Right lobe of liver (tissue), 6 donors: ENCODE results near the gene ITGB1BP2. TPM values are rescaled to one million over a fixed set of nuclear protein-coding genes. Genes with fewer than 3 reads are reported as not detected.
A peak's percentile ranks its signal among the peaks of the same experiment; 100 is the strongest.
"Not testable (repeated sequence)": the region's sequence is repeated elsewhere in the genome, so short reads cannot be mapped to it uniquely, and the experiment has no call there.

ENCODE experiments used
- ATAC-seq, 4 donors: fragments of 200-7000 bp; cut with Tn5 transposase; one replicate each; pipeline ENCODE4 v1.9.1; 2020; ENCODE audit warnings: mild to moderate bottlenecking in 4 of 4, moderate library complexity in 4 of 4
- DNase-seq, 3 donors: peaks; one replicate each; pipeline ENCODE4 v3.0.0-alpha.2; 2020
- H3K27ac ChIP-seq, 3 donors: fragments of 200-600 bp; one replicate each; pipeline ENCODE4 v1.8.0; 2022
- H3K27me3 ChIP-seq, 2 donors: fragments of 200-600 bp; one replicate each; pipeline ENCODE4 v1.8.0; 2022
- H3K36me3 ChIP-seq, 4 donors: fragments of 200-600 bp; sonication (generic) in 1 of 4; one replicate each; pipeline versions ENCODE4 v1.5.1 to v1.8.0; 2017 to 2022; ENCODE audit warnings: control low read depth in 1 of 4
- H3K4me1 ChIP-seq, 4 donors: fragments of 200-600 bp; sonication (generic) in 1 of 4; one replicate each; pipeline versions ENCODE4 v1.5.1 to v1.8.0; 2017 to 2022; ENCODE audit warnings: control low read depth in 1 of 4
- H3K4me3 ChIP-seq, 3 donors: fragments of 200-600 bp; one replicate each; pipeline ENCODE4 v1.8.0; 2022
- H3K9me3 ChIP-seq, 4 donors: fragments of 200-600 bp; sonication (generic) in 1 of 4; one replicate each; pipeline versions ENCODE4 v1.5.1 to v1.8.0; 2017 to 2022; ENCODE audit warnings: control low read depth in 1 of 4
- CTCF ChIP-seq, 4 donors: fragments of 200-600 bp in 3 of 4; fragments of 450-650 bp in 1 of 4; IDR thresholded peaks; one replicate each; pipeline versions ENCODE4 v1.5.1 to v1.8.0; 2016 to 2022; ENCODE audit warnings: antibody characterized with exemption in 4 of 4, mild to moderate bottlenecking in 2 of 4
- POLR2A ChIP-seq: fragments of 450-650 bp; IDR thresholded peaks from one replicate; pipeline ENCODE4 v1.6.1; 2017; ENCODE audit warnings: antibody characterized with exemption, mild to moderate bottlenecking
- WGBS: methylation state at CpG from one replicate; pipeline ENCODE4 v1.1.6; 2018; ENCODE audit warnings: low coverage, low lambda C conversion rate; ENCODE audit not compliant: insufficient coverage; ENCODE audit errors: missing lambda C conversion rate; 5-methylcytosine and 5-hydroxymethylcytosine counted together
- intact Hi-C, 2 donors: fragments of 100-400 bp; cut with DNase I; formaldehyde crosslinking; loops; one replicate each; pipeline versions ENCODE4 v1.11.2 to v1.14.1; 2022
- total RNA-seq, 6 experiments: library from RNA; depleted of rRNA in 2 of 6; stranded (reverse); fragments of >200 nt in 2 of 6; fragmentation: NEBNext Ultra II Directional in 3 of 6; extraction: Animal tissue kit (Norgen Biotek cat#: 25700) in 3 of 6; gene quantifications; one replicate each; pipeline versions ENCODE4 v1.1.0 to v1.2.4, GENCODE V29; 2016 to 2023
- donor health status: DM: no; HTN: yes; CAD: no.
- donor health status: DM: no; HTN: no; CAD: no.
- donor health status: DM: no; HTN: no; CAD: no.
- donor health status: DM: no; HTN: yes; CAD: no.
- donor health status: DM: no; HTN: yes; CAD: no.

Gene ITGB1BP2
- total RNA-seq, 6 experiments from 2014 or later = 0.31 to 0.92 (median 0.66) TPM

- peaks cover 0 to 10% (median 2%) of the 10 kb centered on the region in 4 donors for H3K9me3 ChIP-seq
These were observed 20.2 kb downstream of the ITGB1BP2 start for GRCh38 chrX:71321731-71322130.

GRCh38 chrX:71324452-71324851 lies 22.9 kb downstream of the ITGB1BP2 start:
- 89% methylated on average over 9 of the region's 11 CpGs for WGBS
- ATAC-seq = not testable (repeated sequence)

More at GRCh38 chrX:71321731-71322130, 20.2 kb downstream of the ITGB1BP2 start:
- H3K4me1 ChIP-seq = no peaks in the 10 kb centered on the region
- H3K27ac ChIP-seq = no peak overlapping the region
- TF ChIP-seq CTCF (IDR thresholded peaks at IDR 0.05) (no peak), POLR2A (no peak)
- DNase-seq (no peak), ATAC-seq (no peak)
- intact Hi-C loops = no loop called here
- no peaks in the 10 kb centered on the region for H3K27me3 ChIP-seq
- WGBS = 73% methylated on average over 1 of the region's 1 CpG
- H3K4me3 ChIP-seq = no peak overlapping the region
- no peaks in the 10 kb centered on the region for H3K36me3 ChIP-seq

GRCh38 chrX:71326394-71326793 lies 24.8 kb downstream of the ITGB1BP2 start:
- no peak overlapping the region for H3K4me3 ChIP-seq
- DNase-seq = no peak
- TF ChIP-seq CTCF (IDR thresholded peaks at IDR 0.05) (no peak), POLR2A (no peak)
- no peak overlapping the region for H3K27ac ChIP-seq
- intact Hi-C loops = no loop called here
- H3K27me3 ChIP-seq = no peaks in the 10 kb centered on the region
- no peaks in the 10 kb centered on the region for H3K4me1 ChIP-seq
- no peaks in the 10 kb centered on the region for H3K36me3 ChIP-seq
- H3K9me3 ChIP-seq = peaks cover 0 to 10% (median 2%) of the 10 kb centered on the region in 4 donors
- WGBS = 84% methylated on average over 3 of the region's 3 CpGs
- no peak for ATAC-seq

More at GRCh38 chrX:71324452-71324851, 22.9 kb downstream of the ITGB1BP2 start:
- DNase-seq, H3K36me3 ChIP-seq, H3K4me3 ChIP-seq, H3K27ac ChIP-seq, intact Hi-C loops, H3K27me3 ChIP-seq, H3K4me1 ChIP-seq: not testable (repeated sequence)
- peaks cover 0 to 10% (median 2%) of the 10 kb centered on the region in 4 donors for H3K9me3 ChIP-seq

- H3K36me3 ChIP-seq, H3K27me3 ChIP-seq, H3K4me3 ChIP-seq, H3K27ac ChIP-seq, intact Hi-C loops, H3K4me1 ChIP-seq, DNase-seq, ATAC-seq, H3K9me3 ChIP-seq: not testable (repeated sequence)
- 29% methylated on average over 2 of the region's 5 CpGs for WGBS
These were observed 47.7 kb downstream of the ITGB1BP2 start for GRCh38 chrX:71349151-71349665.

GRCh38 chrX:71349867-71350266 lies 48.3 kb downstream of the ITGB1BP2 start:
- H3K27me3 ChIP-seq, H3K9me3 ChIP-seq, H3K4me3 ChIP-seq, intact Hi-C loops, H3K4me1 ChIP-seq, DNase-seq, H3K27ac ChIP-seq, H3K36me3 ChIP-seq: not testable (repeated sequence)
- 0% methylated on average over 1 of the region's 6 CpGs for WGBS
- peak; percentile 35 to 70 (median 56) for ATAC-seq
- peak in 3 of 4 donors; percentile 6 to 11 (median 6) for TF ChIP-seq CTCF (IDR thresholded peaks at IDR 0.05)

GRCh38 chrX:71352439-71352838 lies 50.9 kb downstream of the ITGB1BP2 start:
- H3K36me3 ChIP-seq, intact Hi-C loops, H3K27me3 ChIP-seq, DNase-seq, H3K4me1 ChIP-seq, H3K9me3 ChIP-seq, H3K4me3 ChIP-seq, H3K27ac ChIP-seq: not testable (repeated sequence)
- WGBS = 55% methylated on average over 3 of the region's 5 CpGs
- ATAC-seq = peak; percentile 48 to 82 (median 62)

Other genes starting within 250 kb of the ITGB1BP2 start
- 10 to 100 TPM; 21.2 to 31.1 (median 24.1) TPM for gene SNX12, start 233.4 kb upstream of the ITGB1BP2 start, total RNA-seq
- gene FOXO4, start 205.9 kb upstream of the ITGB1BP2 start, total RNA-seq = 10 to 100 TPM in 2 of 6 experiments, 1 to 10 TPM in 4; 5.2 to 12.1 (median 8.5) TPM
- not detected for gene CXorf65, start 195.0 kb upstream of the ITGB1BP2 start, total RNA-seq
- 1 to 10 TPM in 5 of 6 experiments, under 1 TPM in 1; 0.64 to 4.0 (median 1.7) TPM for gene IL2RG, start 190.2 kb upstream of the ITGB1BP2 start, total RNA-seq
- gene MED12, start 183.2 kb upstream of the ITGB1BP2 start, total RNA-seq = 10 to 100 TPM in 5 of 6 experiments, 1 to 10 TPM in 1; 7.8 to 16.3 (median 12.5) TPM
- gene NLGN3, start 156.9 kb upstream of the ITGB1BP2 start, total RNA-seq = under 1 TPM in 5 of 6 experiments, not detected in 1; 0.12 to 0.25 (median 0.14) TPM
- gene GJB1, start 78.5 kb upstream of the ITGB1BP2 start, total RNA-seq = 100 to 1,000 TPM; 120 to 329 (median 205) TPM
- gene ZMYM3, start 47.6 kb upstream of the ITGB1BP2 start, total RNA-seq = 10 to 100 TPM in 3 of 6 experiments, 1 to 10 TPM in 3; 8.2 to 13.7 (median 10.1) TPM
- 100 to 1,000 TPM in 2 of 6 experiments, 10 to 100 TPM in 4; 92.9 to 113 (median 98.4) TPM for gene NONO, start 18.1 kb upstream of the ITGB1BP2 start, total RNA-seq
- gene TAF1, start 64.6 kb downstream of the ITGB1BP2 start, total RNA-seq = 10 to 100 TPM in 5 of 6 experiments, 1 to 10 TPM in 1; 8.8 to 14.0 (median 12.3) TPM
- 10 to 100 TPM; 35.5 to 67.0 (median 44.5) TPM for gene OGT, start 231.4 kb downstream of the ITGB1BP2 start, total RNA-seq